WTC11 (cell line): ENCODE results near the gene PSME4. TPM values are rescaled to one million over a fixed set of nuclear protein-coding genes. Genes with fewer than 3 reads are reported as not detected.

Source experiments
- ATAC-seq: fragments of 200-7000 bp; cut with Tn5 transposase; 2 replicates; pipeline ENCODE4 v1.10.0; 2021; ENCODE audit warnings: mild to moderate bottlenecking, moderate library complexity
- CTCF ChIA-PET: fragments of 300-600 bp; sonication (Branson Sonifier 250); formaldehyde crosslinking; loops from one replicate; lab custom pipeline; 2021; ENCODE audit warnings: antibody characterized with exemption; lab: Charles Lee
- POLR2A ChIA-PET: fragments of 350-600 bp; sonication (Branson Sonifier 250); formaldehyde crosslinking; loops from one replicate; lab custom pipeline; 2021; ENCODE audit warnings: antibody characterized with exemption; lab: Charles Lee
- DNase-seq: peaks from one replicate; pipeline ENCODE4 v3.0.0; 2021; ENCODE audit warnings: low spot score
- H3K27ac Mint-ChIP-seq: 2 replicates; pipeline ENCODE4 v1.8.0; 2021; ENCODE audit warnings: mixed read lengths
- H3K27me3 Mint-ChIP-seq: 2 replicates; pipeline ENCODE4 v1.8.0; 2021; ENCODE audit warnings: low read depth, mild to moderate bottlenecking, moderate library complexity, mixed read lengths
- H3K36me3 Mint-ChIP-seq: 2 replicates; pipeline ENCODE4 v1.8.0; 2021; ENCODE audit warnings: mixed read lengths
- H3K4me1 Mint-ChIP-seq: 2 replicates; pipeline ENCODE4 v1.8.0; 2022; ENCODE audit warnings: mixed read lengths
- H3K4me3 Mint-ChIP-seq: 2 replicates; pipeline ENCODE4 v1.8.0; 2021; ENCODE audit warnings: mild to moderate bottlenecking, moderate library complexity, mixed read lengths
- H3K9me3 Mint-ChIP-seq: 2 replicates; pipeline ENCODE4 v1.8.0; 2021; ENCODE audit warnings: mixed read lengths
- ELF4 ChIP-seq: sonication (generic); formaldehyde crosslinking; IDR thresholded peaks from 2 replicates; pipeline ENCODE4 v1.8.1; 2022; ENCODE audit warnings: low read depth, mild to moderate bottlenecking, moderate library complexity, missing genetic modification reagents
- ERG ChIP-seq: fragments of 250-450 bp; sonication (Bioruptor Pico); IDR thresholded peaks from 2 replicates; pipeline ENCODE4 v1.8.0; 2021; ENCODE audit warnings: mild to moderate bottlenecking
- ESRRA ChIP-seq: sonication (generic); formaldehyde crosslinking; IDR thresholded peaks from 2 replicates; pipeline ENCODE4 v1.8.1; 2022; ENCODE audit warnings: mild to moderate bottlenecking, missing genetic modification reagents, borderline replicate concordance
- FOXK1 ChIP-seq: sonication (generic); formaldehyde crosslinking; IDR thresholded peaks from 2 replicates; pipeline ENCODE4 v1.8.0; 2022; ENCODE audit warnings: mild to moderate bottlenecking, moderate library complexity, missing genetic modification reagents
- GTF2I ChIP-seq: fragments of 250-450 bp; sonication (Bioruptor Pico); conservative IDR thresholded peaks from 2 replicates; pipeline ENCODE4 v1.4.0; 2021; ENCODE audit warnings: mild to moderate bottlenecking
- IRF2 ChIP-seq: sonication (generic); formaldehyde crosslinking; IDR thresholded peaks from 2 replicates; pipeline ENCODE4 v1.8.0; 2022; ENCODE audit warnings: low read depth, missing genetic modification reagents, borderline replicate concordance
- JUN ChIP-seq: sonication (generic); formaldehyde crosslinking; IDR thresholded peaks from 2 replicates; pipeline ENCODE4 v1.8.0; 2023; ENCODE audit warnings: mild to moderate bottlenecking, missing genetic modification reagents
- MXD4 ChIP-seq: fragments of 250-450 bp; sonication (Bioruptor Pico); IDR thresholded peaks from 2 replicates; pipeline ENCODE4 v1.8.0; 2021; ENCODE audit warnings: mild to moderate bottlenecking, moderate library complexity, borderline replicate concordance
- NFATC4 ChIP-seq: fragments of 250-450 bp; sonication (Bioruptor Pico); IDR thresholded peaks from 2 replicates; pipeline ENCODE4 v1.9.0; 2021; ENCODE audit warnings: mild to moderate bottlenecking
- NFYB ChIP-seq: sonication (generic); formaldehyde crosslinking; conservative IDR thresholded peaks from 2 replicates; pipeline ENCODE4 v1.8.0; 2022; ENCODE audit warnings: low read depth, missing genetic modification reagents
- NR1H2 ChIP-seq: sonication (generic); formaldehyde crosslinking; IDR thresholded peaks from 2 replicates; pipeline ENCODE4 v1.9.0; 2021; ENCODE audit warnings: mild to moderate bottlenecking, moderate library complexity, missing genetic modification reagents
- PRRX2 ChIP-seq: fragments of 250-450 bp; sonication (Bioruptor Pico); IDR thresholded peaks from 2 replicates; pipeline ENCODE4 v1.8.0; 2021; ENCODE audit warnings: mild to moderate bottlenecking
- RELA ChIP-seq: sonication (generic); formaldehyde crosslinking; IDR thresholded peaks from 2 replicates; pipeline ENCODE4 v1.8.1; 2022; ENCODE audit warnings: missing genetic modification reagents, mild to moderate bottlenecking, borderline replicate concordance
- SP1 ChIP-seq: sonication (generic); formaldehyde crosslinking; conservative IDR thresholded peaks from 2 replicates; pipeline ENCODE4 v1.8.1; 2022; ENCODE audit warnings: missing genetic modification reagents
- TEAD4 ChIP-seq: sonication (generic); formaldehyde crosslinking; IDR thresholded peaks from 2 replicates; pipeline ENCODE4 v1.8.0; 2022; ENCODE audit warnings: mild to moderate bottlenecking, missing genetic modification reagents
- ZNF671 ChIP-seq: fragments of 250-450 bp; sonication (Bioruptor Pico); IDR thresholded peaks from 2 replicates; pipeline ENCODE4 v1.8.0; 2021; ENCODE audit warnings: mild to moderate bottlenecking
- total RNA-seq: library from RNA; stranded (reverse); gene quantifications from 3 replicates; pipeline ENCODE4 v1.2.3, GENCODE V29; 2021
- TF ChIP-seq, protein P1 (sequence below): fragments of 250-450 bp; sonication (Bioruptor Pico); IDR thresholded peaks from 2 replicates; pipeline ENCODE4 v2.1.2; 2022; ENCODE audit warnings: mild to moderate bottlenecking, moderate library complexity
- TF ChIP-seq, protein P2 (sequence below): sonication (generic); formaldehyde crosslinking; IDR thresholded peaks from 2 replicates; pipeline ENCODE4 v1.8.1; 2022; ENCODE audit warnings: missing genetic modification reagents, borderline replicate concordance
- TF ChIP-seq, protein P3 (sequence below): sonication (generic); formaldehyde crosslinking; IDR thresholded peaks from 2 replicates; pipeline ENCODE4 v1.8.1; 2022; ENCODE audit warnings: low read depth, mild to moderate bottlenecking, moderate library complexity, missing genetic modification reagents, borderline replicate concordance
- TF ChIP-seq, protein P4 (sequence below): sonication (generic); formaldehyde crosslinking; IDR thresholded peaks from 2 replicates; pipeline ENCODE4 v1.8.1; 2022; ENCODE audit warnings: mild to moderate bottlenecking, moderate library complexity, missing genetic modification reagents
- TF ChIP-seq, protein P5 (sequence below): sonication (generic); formaldehyde crosslinking; IDR thresholded peaks from 2 replicates; pipeline ENCODE4 v1.8.0; 2023; ENCODE audit warnings: missing genetic modification reagents

The PSME4 gene
- total RNA-seq, 1 experiment from 2014 or later, result 91.9 TPM

DNA sequence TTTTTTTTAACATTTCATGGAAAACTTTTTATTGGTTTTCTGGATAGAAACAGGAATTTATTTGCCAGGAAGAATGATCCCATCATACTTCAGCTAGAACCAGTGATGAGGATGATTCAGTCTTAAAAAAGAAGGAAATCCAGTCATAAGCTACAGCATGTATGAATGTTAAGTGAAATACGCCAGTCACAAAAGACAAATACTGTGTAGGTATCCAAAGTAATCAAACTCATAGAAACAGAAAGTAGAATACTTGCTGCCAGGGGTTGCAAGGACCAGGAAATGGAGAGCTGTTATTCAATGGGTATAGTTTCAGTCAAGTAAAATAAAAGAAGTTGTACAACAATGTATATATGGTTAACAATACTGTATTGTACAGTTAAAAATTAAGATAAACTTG is 21.3 kb downstream of the PSME4 start:
- POLR2A ChIA-PET, result no interaction called here
- CTCF ChIA-PET, result interaction anchor here (1.0 kb wide), 1 partner anchor 90 kb away, joined by 5 read pairs; the partner anchor contains the start of gene GPR75
- DNase-seq, result no peak
- H3K9me3 Mint-ChIP-seq, result no peaks in the 10 kb centered on the region
- no peak overlapping the region for H3K4me3 Mint-ChIP-seq
- peak overlapping the region; percentile 4; the same call in 1 of the 2 replicates for H3K27ac Mint-ChIP-seq
- H3K27me3 Mint-ChIP-seq, result no peaks in the 10 kb centered on the region
- TF ChIP-seq, protein P1, sequence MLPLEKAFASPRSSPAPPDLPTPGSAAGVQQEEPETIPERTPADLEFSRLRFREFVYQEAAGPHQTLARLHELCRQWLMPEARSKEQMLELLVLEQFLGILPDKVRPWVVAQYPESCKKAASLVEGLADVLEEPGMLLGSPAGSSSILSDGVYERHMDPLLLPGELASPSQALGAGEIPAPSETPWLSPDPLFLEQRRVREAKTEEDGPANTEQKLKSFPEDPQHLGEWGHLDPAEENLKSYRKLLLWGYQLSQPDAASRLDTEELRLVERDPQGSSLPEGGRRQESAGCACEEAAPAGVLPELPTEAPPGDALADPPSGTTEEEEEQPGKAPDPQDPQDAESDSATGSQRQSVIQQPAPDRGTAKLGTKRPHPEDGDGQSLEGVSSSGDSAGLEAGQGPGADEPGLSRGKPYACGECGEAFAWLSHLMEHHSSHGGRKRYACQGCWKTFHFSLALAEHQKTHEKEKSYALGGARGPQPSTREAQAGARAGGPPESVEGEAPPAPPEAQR (CRISPR knock-in tag), result no peak
- TF ChIP-seq, protein P2, sequence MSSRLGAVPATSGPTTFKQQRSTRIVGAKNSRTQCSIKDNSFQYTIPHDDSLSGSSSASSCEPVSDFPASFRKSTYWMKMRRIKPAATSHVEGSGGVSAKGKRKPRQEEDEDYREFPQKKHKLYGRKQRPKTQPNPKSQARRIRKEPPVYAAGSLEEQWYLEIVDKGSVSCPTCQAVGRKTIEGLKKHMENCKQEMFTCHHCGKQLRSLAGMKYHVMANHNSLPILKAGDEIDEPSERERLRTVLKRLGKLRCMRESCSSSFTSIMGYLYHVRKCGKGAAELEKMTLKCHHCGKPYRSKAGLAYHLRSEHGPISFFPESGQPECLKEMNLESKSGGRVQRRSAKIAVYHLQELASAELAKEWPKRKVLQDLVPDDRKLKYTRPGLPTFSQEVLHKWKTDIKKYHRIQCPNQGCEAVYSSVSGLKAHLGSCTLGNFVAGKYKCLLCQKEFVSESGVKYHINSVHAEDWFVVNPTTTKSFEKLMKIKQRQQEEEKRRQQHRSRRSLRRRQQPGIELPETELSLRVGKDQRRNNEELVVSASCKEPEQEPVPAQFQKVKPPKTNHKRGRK, result no peak
- TF ChIP-seq GTF2I, result no peak
- TF ChIP-seq, protein P3, sequence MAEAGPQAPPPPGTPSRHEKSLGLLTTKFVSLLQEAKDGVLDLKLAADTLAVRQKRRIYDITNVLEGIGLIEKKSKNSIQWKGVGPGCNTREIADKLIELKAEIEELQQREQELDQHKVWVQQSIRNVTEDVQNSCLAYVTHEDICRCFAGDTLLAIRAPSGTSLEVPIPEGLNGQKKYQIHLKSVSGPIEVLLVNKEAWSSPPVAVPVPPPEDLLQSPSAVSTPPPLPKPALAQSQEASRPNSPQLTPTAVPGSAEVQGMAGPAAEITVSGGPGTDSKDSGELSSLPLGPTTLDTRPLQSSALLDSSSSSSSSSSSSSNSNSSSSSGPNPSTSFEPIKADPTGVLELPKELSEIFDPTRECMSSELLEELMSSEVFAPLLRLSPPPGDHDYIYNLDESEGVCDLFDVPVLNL (CRISPR knock-in tag), result no peak
- peaks cover 18% of the 10 kb centered on the region for H3K4me1 Mint-ChIP-seq
- no peak for ATAC-seq
- peaks cover 39% of the 10 kb centered on the region for H3K36me3 Mint-ChIP-seq

- Mint-ChIP-seq H3K27me3 (no peaks in the 10 kb centered on the region), H3K4me3 (no peak overlapping the region), H3K27ac (0 out of 2 replicates have a peak overlapping the region, but pooled peaks have one; percentile 46), H3K36me3 (peaks cover 43% of the 10 kb centered on the region), H3K4me1 (0 out of 2 replicates have a peak, but pooled peaks cover 3% of the 10 kb centered on the region), H3K9me3 (no peaks in the 10 kb centered on the region)
- DNase-seq (no peak), ATAC-seq (no peak)
- CTCF ChIA-PET, result no interaction called here
- POLR2A ChIA-PET, result no interaction called here
- TF ChIP-seq NFATC4 (CRISPR knock-in tag), result no peak
These were observed 25.3 kb downstream of the PSME4 start for GRCh38 chr2:53945538-53945937.

GRCh38 chr2:53944542-53944941 is 26.3 kb downstream of the PSME4 start:
- no peak overlapping the region for H3K4me3 Mint-ChIP-seq
- TF ChIP-seq FOXK1 (CRISPR knock-in tag), result no peak
- TF ChIP-seq, protein P4, sequence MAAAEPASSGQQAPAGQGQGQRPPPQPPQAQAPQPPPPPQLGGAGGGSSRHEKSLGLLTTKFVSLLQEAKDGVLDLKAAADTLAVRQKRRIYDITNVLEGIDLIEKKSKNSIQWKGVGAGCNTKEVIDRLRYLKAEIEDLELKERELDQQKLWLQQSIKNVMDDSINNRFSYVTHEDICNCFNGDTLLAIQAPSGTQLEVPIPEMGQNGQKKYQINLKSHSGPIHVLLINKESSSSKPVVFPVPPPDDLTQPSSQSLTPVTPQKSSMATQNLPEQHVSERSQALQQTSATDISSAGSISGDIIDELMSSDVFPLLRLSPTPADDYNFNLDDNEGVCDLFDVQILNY (CRISPR knock-in tag), result no peak
- no peak for TF ChIP-seq RELA (CRISPR knock-in tag)
- no peak for TF ChIP-seq PRRX2
- no peak for TF ChIP-seq ELF4 (CRISPR knock-in tag)
- no peak for TF ChIP-seq NFYB (CRISPR knock-in tag)
- no peak for TF ChIP-seq MXD4 (CRISPR knock-in tag)
- no peak for TF ChIP-seq SP1
- TF ChIP-seq ERG, result no peak
- TF ChIP-seq NR1H2 (CRISPR knock-in tag), result no peak
- TF ChIP-seq ZNF671 (CRISPR knock-in tag), result no peak
- no peak for TF ChIP-seq ESRRA (CRISPR knock-in tag)
- TF ChIP-seq, protein P5, sequence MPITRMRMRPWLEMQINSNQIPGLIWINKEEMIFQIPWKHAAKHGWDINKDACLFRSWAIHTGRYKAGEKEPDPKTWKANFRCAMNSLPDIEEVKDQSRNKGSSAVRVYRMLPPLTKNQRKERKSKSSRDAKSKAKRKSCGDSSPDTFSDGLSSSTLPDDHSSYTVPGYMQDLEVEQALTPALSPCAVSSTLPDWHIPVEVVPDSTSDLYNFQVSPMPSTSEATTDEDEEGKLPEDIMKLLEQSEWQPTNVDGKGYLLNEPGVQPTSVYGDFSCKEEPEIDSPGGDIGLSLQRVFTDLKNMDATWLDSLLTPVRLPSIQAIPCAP (CRISPR knock-in tag), result no peak
- no peak for TF ChIP-seq TEAD4 (CRISPR knock-in tag)
- TF ChIP-seq JUN, result no peak
- no peak for TF ChIP-seq IRF2 (CRISPR knock-in tag)
- H3K9me3 Mint-ChIP-seq, result no peaks in the 10 kb centered on the region
- H3K27ac Mint-ChIP-seq, result no peak overlapping the region
- peaks cover 43% of the 10 kb centered on the region for H3K36me3 Mint-ChIP-seq
- ChIA-PET CTCF (no interaction called here), POLR2A (no interaction called here)
- no peak for ATAC-seq
- DNase-seq, result no peak
- no peaks in the 10 kb centered on the region for H3K27me3 Mint-ChIP-seq
- no peaks in the 10 kb centered on the region for H3K4me1 Mint-ChIP-seq
